ENCODE data around the gene OR8S1. TPM values are rescaled to one million over a fixed set of nuclear protein-coding genes. Genes with fewer than 3 reads are reported as not detected.
A peak's percentile ranks its signal among the peaks of the same experiment; 100 is the strongest.
"Not testable (repeated sequence)": the region's sequence is repeated elsewhere in the genome, so short reads cannot be mapped to it uniquely, and the experiment has no call there.

Gene OR8S1
- total RNA-seq = not detected in 2 replicates
- not detected in 2 replicates for polyA plus RNA-seq

GRCh38 chr12:48525332-48525731 lies at the start of gene OR8S1:
Gene OR8S1, plus strand, starts transcription at chr12:48525632. Its CDS starts 0 bp downstream, at chr12:48525632.
- Histone ChIP-seq H3K9me3 (ENCODE audit: low read depth) (no peaks in the 10 kb centered on the region), H3K36me3 (no peaks in the 10 kb centered on the region), H3K4me3 (no peak within 1 kb of the TSS), H3K4me1 (ENCODE audit: low read depth) (no peaks in the 10 kb centered on the region), H3K27me3 (no peaks in the 10 kb centered on the region), H3K27ac (no peak within 1 kb of the TSS)
- TF ChIP-seq CTCF (IDR thresholded peaks at IDR 0.05; ENCODE audit: low read depth, low read length) = no peak
- no peak for DNase-seq (ENCODE audit: low read depth in 1 of 2, low spot score in 1 of 2)

GRCh38 chr12:48482198-48482597 lies 43.2 kb upstream of the OR8S1 start, which contains the start of gene C12orf54:
Gene C12orf54, plus strand, starts transcription at chr12:48482498. Its CDS starts 799 bp downstream, at chr12:48483297.
- H3K4me1 ChIP-seq (ENCODE audit: low read depth) = no peaks in the 10 kb centered on the region
- H3K27me3 ChIP-seq = no peaks in the 10 kb centered on the region
- no peak within 1 kb of the TSS for H3K27ac ChIP-seq
- DNase-seq (ENCODE audit: low read depth in 1 of 2, low spot score in 1 of 2) = no peak
- no peaks in the 10 kb centered on the region for H3K9me3 ChIP-seq (ENCODE audit: low read depth)
- TF ChIP-seq CTCF (IDR thresholded peaks at IDR 0.05; ENCODE audit: low read depth, low read length) = no peak
- H3K36me3 ChIP-seq = no peaks in the 10 kb centered on the region
- no peak within 1 kb of the TSS for H3K4me3 ChIP-seq

GRCh38 chr12:48482930-48483329 lies 42.5 kb upstream of the OR8S1 start:
- no peaks in the 10 kb centered on the region for H3K9me3 ChIP-seq (ENCODE audit: low read depth)
- no peak overlapping the region for H3K4me3 ChIP-seq
- DNase-seq (ENCODE audit: low read depth in 1 of 2, low spot score in 1 of 2) = no peak
- H3K36me3 ChIP-seq = no peaks in the 10 kb centered on the region
- no peaks in the 10 kb centered on the region for H3K4me1 ChIP-seq (ENCODE audit: low read depth)
- no peak overlapping the region for H3K27ac ChIP-seq
- no peak for TF ChIP-seq CTCF (IDR thresholded peaks at IDR 0.05; ENCODE audit: low read depth, low read length)
- no peaks in the 10 kb centered on the region for H3K27me3 ChIP-seq

GRCh38 chr12:48486261-48486660 lies 39.2 kb upstream of the OR8S1 start:
- Histone ChIP-seq H3K27ac (no peak overlapping the region), H3K36me3 (no peaks in the 10 kb centered on the region), H3K27me3 (no peaks in the 10 kb centered on the region), H3K4me3 (no peak overlapping the region), H3K4me1 (ENCODE audit: low read depth) (no peaks in the 10 kb centered on the region), H3K9me3 (ENCODE audit: low read depth) (no peaks in the 10 kb centered on the region)
- TF ChIP-seq CTCF (IDR thresholded peaks at IDR 0.05; ENCODE audit: low read depth, low read length) = no peak
- no peak for DNase-seq (ENCODE audit: low read depth in 1 of 2, low spot score in 1 of 2)

GRCh38 chr12:48486679-48487078 lies 38.8 kb upstream of the OR8S1 start:
- no peak for DNase-seq (ENCODE audit: low read depth in 1 of 2, low spot score in 1 of 2)
- H3K4me1 ChIP-seq (ENCODE audit: low read depth) = no peaks in the 10 kb centered on the region
- H3K4me3 ChIP-seq = no peak overlapping the region
- no peak overlapping the region for H3K27ac ChIP-seq
- no peaks in the 10 kb centered on the region for H3K9me3 ChIP-seq (ENCODE audit: low read depth)
- no peaks in the 10 kb centered on the region for H3K36me3 ChIP-seq
- H3K27me3 ChIP-seq = no peaks in the 10 kb centered on the region
- TF ChIP-seq CTCF (IDR thresholded peaks at IDR 0.05; ENCODE audit: low read depth, low read length) = no peak

- no peaks in the 10 kb centered on the region for H3K27me3 ChIP-seq
- no peak overlapping the region for H3K27ac ChIP-seq
- no peaks in the 10 kb centered on the region for H3K36me3 ChIP-seq
- no peak for TF ChIP-seq CTCF (IDR thresholded peaks at IDR 0.05; ENCODE audit: low read depth, low read length)
- no peaks in the 10 kb centered on the region for H3K4me1 ChIP-seq (ENCODE audit: low read depth)
- no peaks in the 10 kb centered on the region for H3K9me3 ChIP-seq (ENCODE audit: low read depth)
- no peak overlapping the region for H3K4me3 ChIP-seq
- DNase-seq (ENCODE audit: low read depth in 1 of 2, low spot score in 1 of 2) = peak in 1 of 2 donors; percentile 1
Measured at GRCh38 chr12:48489012-48489411, 36.4 kb upstream of the OR8S1 start.

- not testable (repeated sequence) for H3K4me1 ChIP-seq (ENCODE audit: low read depth); H3K27ac ChIP-seq; H3K36me3 ChIP-seq; DNase-seq (ENCODE audit: low read depth in 1 of 2, low spot score in 1 of 2); H3K9me3 ChIP-seq (ENCODE audit: low read depth); H3K27me3 ChIP-seq; H3K4me3 ChIP-seq
Measured at GRCh38 chr12:48489456-48489855, 36.0 kb upstream of the OR8S1 start.

- H3K36me3 ChIP-seq = not testable (repeated sequence)
Measured at GRCh38 chr12:48500281-48500680, 25.2 kb upstream of the OR8S1 start.

More at GRCh38 chr12:48500281-48500680, 25.2 kb upstream of the OR8S1 start:
- H3K27ac ChIP-seq; H3K27me3 ChIP-seq; DNase-seq (ENCODE audit: low read depth in 1 of 2, low spot score in 1 of 2); H3K9me3 ChIP-seq (ENCODE audit: low read depth); H3K4me1 ChIP-seq (ENCODE audit: low read depth); H3K4me3 ChIP-seq: not testable (repeated sequence)

Data from cardiac muscle cell (in vitro differentiated cells and primary cell).